ENCODE results near the gene TENM4.

DNA sequence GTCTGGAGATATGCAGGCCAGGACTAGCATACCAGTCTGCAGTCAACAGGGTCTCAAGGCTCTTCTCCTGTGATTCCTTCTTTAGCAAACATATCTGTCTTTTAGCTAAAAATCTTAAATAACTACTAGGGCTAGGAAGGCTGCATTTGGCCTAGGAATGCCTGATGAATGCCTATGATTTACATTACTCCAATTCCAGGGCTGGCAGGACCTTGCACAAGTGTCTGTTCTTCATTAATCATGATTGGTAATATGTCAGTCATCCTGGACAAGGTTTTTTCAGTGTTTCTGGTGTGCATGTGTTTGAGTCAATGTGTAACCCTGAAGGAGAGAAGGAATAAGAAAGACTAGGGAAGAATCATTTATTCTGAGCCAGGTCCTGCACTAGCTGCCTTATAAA is 585.7 kb downstream of the TENM4 start:
- TF ChIP-seq EZH2phosphoT487 (IDR thresholded peaks at IDR 0.05) = no peak
- TF ChIP-seq, protein P1, sequence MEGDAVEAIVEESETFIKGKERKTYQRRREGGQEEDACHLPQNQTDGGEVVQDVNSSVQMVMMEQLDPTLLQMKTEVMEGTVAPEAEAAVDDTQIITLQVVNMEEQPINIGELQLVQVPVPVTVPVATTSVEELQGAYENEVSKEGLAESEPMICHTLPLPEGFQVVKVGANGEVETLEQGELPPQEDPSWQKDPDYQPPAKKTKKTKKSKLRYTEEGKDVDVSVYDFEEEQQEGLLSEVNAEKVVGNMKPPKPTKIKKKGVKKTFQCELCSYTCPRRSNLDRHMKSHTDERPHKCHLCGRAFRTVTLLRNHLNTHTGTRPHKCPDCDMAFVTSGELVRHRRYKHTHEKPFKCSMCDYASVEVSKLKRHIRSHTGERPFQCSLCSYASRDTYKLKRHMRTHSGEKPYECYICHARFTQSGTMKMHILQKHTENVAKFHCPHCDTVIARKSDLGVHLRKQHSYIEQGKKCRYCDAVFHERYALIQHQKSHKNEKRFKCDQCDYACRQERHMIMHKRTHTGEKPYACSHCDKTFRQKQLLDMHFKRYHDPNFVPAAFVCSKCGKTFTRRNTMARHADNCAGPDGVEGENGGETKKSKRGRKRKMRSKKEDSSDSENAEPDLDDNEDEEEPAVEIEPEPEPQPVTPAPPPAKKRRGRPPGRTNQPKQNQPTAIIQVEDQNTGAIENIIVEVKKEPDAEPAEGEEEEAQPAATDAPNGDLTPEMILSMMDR (IDR thresholded peaks at IDR 0.05) = no peak
- no peak for TF ChIP-seq EZH2 (IDR thresholded peaks at IDR 0.05)

Data from neural progenitor cell (in vitro differentiated cells).